ENCODE results near the gene CTRL.
"Not testable (repeated sequence)": the region's sequence is repeated elsewhere in the genome, so short reads cannot be mapped to it uniquely, and the experiment has no call there.

DNA sequence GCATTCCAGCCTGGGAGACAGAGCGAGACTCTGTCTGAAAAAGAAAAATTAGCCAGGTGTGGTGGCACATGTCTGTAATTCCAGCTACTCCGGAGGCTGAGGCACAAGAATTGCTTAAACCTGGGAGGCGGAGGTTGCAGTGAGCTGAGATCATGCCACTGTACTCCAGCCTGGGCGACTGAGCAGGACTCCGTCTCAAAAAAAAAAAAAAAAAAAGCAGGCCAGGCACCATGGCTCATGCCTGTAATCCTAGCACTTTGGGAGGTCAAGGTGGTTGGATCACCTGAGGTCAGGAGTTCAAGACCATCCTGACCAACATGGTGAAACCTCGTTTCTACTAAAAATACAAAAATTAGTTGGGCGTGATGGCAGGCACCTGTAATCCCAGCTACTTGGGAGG lies 40.6 kb upstream of the CTRL start:
- TF ChIP-seq ZNF274 (IDR thresholded peaks at IDR 0.05; ENCODE audit: low read length); ZNF274 (tag by site-specific recombination; IDR thresholded peaks at IDR 0.05; ENCODE audit: borderline replicate concordance); YY1 (tag by site-specific recombination; IDR thresholded peaks at IDR 0.05); ZNF19 (tag by site-specific recombination; IDR thresholded peaks at IDR 0.05; ENCODE audit: low read depth); ZNF174 (tag by site-specific recombination; IDR thresholded peaks at IDR 0.05): not testable (repeated sequence)
- TF ChIP-seq, protein P1, sequence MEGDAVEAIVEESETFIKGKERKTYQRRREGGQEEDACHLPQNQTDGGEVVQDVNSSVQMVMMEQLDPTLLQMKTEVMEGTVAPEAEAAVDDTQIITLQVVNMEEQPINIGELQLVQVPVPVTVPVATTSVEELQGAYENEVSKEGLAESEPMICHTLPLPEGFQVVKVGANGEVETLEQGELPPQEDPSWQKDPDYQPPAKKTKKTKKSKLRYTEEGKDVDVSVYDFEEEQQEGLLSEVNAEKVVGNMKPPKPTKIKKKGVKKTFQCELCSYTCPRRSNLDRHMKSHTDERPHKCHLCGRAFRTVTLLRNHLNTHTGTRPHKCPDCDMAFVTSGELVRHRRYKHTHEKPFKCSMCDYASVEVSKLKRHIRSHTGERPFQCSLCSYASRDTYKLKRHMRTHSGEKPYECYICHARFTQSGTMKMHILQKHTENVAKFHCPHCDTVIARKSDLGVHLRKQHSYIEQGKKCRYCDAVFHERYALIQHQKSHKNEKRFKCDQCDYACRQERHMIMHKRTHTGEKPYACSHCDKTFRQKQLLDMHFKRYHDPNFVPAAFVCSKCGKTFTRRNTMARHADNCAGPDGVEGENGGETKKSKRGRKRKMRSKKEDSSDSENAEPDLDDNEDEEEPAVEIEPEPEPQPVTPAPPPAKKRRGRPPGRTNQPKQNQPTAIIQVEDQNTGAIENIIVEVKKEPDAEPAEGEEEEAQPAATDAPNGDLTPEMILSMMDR (tag by site-specific recombination; IDR thresholded peaks at IDR 0.05): not testable (repeated sequence)

Data from HEK293 (cell line).